Hematopoietic multipotent progenitor cell (in vitro differentiated cells): Measurements from ENCODE around the gene DUSP10. TPM values are rescaled to one million over a fixed set of nuclear protein-coding genes. Genes with fewer than 3 reads are reported as not detected.

Experiments used
- DNase-seq, 3 donors: peaks; one replicate each; pipeline ENCODE4 v3.0.0-alpha.2; 2011 to 2015; ENCODE audit warnings: low read depth in 2 of 3, low spot score in 2 of 3
- total RNA-seq: library from RNA; depleted of rRNA; stranded (reverse); fragments of >200 nt; gene quantifications from one replicate; pipeline ENCODE4 v1.2.3, GENCODE V29; 2012

The DUSP10 gene
- total RNA-seq, 1 donor: 142 TPM

GRCh38 chr1:221735999-221736398, 5.9 kb downstream of the DUSP10 start:
- DNase-seq: no peak

GRCh38 chr1:221734187-221734586, 7.7 kb downstream of the DUSP10 start:
- no peak for DNase-seq

GRCh38 chr1:221732052-221732451, 9.8 kb downstream of the DUSP10 start:
- no peak for DNase-seq

GRCh38 chr1:221729771-221730330, 12.0 kb downstream of the DUSP10 start:
- DNase-seq: no peak

- DNase-seq: no peak
Observed at GRCh38 chr1:221728037-221728505, 13.8 kb downstream of the DUSP10 start.

GRCh38 chr1:221727146-221728036, 14.5 kb downstream of the DUSP10 start:
- no peak for DNase-seq

GRCh38 chr1:221725735-221726672, 15.9 kb downstream of the DUSP10 start:
- peak in 2 of 3 donors; percentile 41 to 70 for DNase-seq

GRCh38 chr1:221724931-221725605, 16.8 kb downstream of the DUSP10 start:
- no peak for DNase-seq

- DNase-seq: no peak
Observed at GRCh38 chr1:221723848-221724236, 18.0 kb downstream of the DUSP10 start.

GRCh38 chr1:221723018-221723847, 18.7 kb downstream of the DUSP10 start:
- no peak for DNase-seq

GRCh38 chr1:221722254-221723017, 19.5 kb downstream of the DUSP10 start:
- no peak for DNase-seq

GRCh38 chr1:221720545-221720944, 21.3 kb downstream of the DUSP10 start:
- DNase-seq: no peak

GRCh38 chr1:221719987-221720386, 21.9 kb downstream of the DUSP10 start:
- DNase-seq: no peak

GRCh38 chr1:221719278-221719597, 22.7 kb downstream of the DUSP10 start:
- DNase-seq: no peak

- no peak for DNase-seq
Observed at GRCh38 chr1:221718381-221719277, 23.3 kb downstream of the DUSP10 start.

GRCh38 chr1:221717485-221717853, 24.4 kb downstream of the DUSP10 start:
- no peak for DNase-seq

GRCh38 chr1:221716713-221717484, 25.0 kb downstream of the DUSP10 start:
- DNase-seq: peak in 1 of 3 donors; percentile 36
